Measurements from ENCODE around the gene EFEMP2. TPM values are rescaled to one million over a fixed set of nuclear protein-coding genes. Genes with fewer than 3 reads are reported as not detected.

EFEMP2 gene
- total RNA-seq, 6 experiments from 2014 or later: 5.1 to 13.9 (median 7.8) TPM

DNA sequence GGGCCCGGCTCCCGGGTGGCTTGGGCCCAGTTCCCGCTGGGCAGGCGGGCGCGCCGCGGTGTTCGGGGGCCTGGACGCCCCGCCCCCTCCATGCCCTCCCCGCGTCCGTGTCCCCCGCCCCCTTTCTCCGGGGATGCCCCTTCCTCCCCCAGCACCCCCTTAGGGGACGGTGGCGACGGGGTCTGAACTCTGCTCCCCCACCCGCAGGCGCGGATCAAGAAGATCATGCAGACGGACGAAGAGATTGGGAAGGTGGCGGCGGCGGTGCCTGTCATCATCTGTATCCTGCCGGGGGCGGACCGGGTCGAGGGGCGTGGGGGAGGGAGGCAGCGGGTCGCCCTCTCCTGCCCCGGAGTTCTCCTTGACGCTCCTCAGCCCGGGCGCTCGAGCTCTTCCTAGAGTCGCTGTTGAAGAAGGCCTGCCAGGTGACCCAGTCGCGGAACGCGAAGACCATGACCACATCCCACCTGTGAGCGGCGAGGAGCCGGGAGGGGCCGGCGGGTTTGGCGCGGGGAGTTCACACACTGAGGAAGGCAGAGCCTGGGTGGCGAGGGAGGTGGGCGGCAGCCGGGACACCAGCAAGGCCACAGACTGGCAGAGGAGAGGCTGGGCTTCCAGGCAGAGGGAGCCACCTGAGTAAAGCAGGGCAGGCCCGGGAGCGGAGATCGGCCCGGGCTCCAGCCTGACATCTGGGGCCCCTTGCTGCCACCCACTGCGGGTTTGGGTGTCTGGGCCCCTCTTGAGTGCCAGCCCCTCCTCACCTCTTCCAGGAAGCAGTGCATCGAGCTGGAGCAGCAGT is 47.2 kb upstream of the EFEMP2 start:
- Histone ChIP-seq H3K36me3 (peaks cover 0 to 11% (median 3%) of the 10 kb centered on the region in 4 donors), H3K27me3 (no peaks in the 10 kb centered on the region), H3K9me3 (no peaks in the 10 kb centered on the region), H3K27ac (peak overlapping the region; percentile 60 to 85 (median 78)), H3K4me3 (peak overlapping the region; percentile 97 to 98 (median 98)), H3K4me1 (peaks cover 0 to 21% (median 9%) of the 10 kb centered on the region in 4 donors)
- intact Hi-C loops (cut with DNase I): no loop called here
- peak; percentile 27 to 43 (median 41) for ATAC-seq
- WGBS (ENCODE audit: insufficient coverage, low coverage, low lambda C conversion rate, missing lambda C conversion rate): 5% methylated on average over 7 of the region's 60 CpGs
- peak; percentile 56 to 71 (median 60) for DNase-seq
- TF ChIP-seq, protein P1, sequence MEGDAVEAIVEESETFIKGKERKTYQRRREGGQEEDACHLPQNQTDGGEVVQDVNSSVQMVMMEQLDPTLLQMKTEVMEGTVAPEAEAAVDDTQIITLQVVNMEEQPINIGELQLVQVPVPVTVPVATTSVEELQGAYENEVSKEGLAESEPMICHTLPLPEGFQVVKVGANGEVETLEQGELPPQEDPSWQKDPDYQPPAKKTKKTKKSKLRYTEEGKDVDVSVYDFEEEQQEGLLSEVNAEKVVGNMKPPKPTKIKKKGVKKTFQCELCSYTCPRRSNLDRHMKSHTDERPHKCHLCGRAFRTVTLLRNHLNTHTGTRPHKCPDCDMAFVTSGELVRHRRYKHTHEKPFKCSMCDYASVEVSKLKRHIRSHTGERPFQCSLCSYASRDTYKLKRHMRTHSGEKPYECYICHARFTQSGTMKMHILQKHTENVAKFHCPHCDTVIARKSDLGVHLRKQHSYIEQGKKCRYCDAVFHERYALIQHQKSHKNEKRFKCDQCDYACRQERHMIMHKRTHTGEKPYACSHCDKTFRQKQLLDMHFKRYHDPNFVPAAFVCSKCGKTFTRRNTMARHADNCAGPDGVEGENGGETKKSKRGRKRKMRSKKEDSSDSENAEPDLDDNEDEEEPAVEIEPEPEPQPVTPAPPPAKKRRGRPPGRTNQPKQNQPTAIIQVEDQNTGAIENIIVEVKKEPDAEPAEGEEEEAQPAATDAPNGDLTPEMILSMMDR (IDR thresholded peaks at IDR 0.05): no peak
- TF ChIP-seq POLR2A (IDR thresholded peaks at IDR 0.05): no peak

GRCh38 chr11:65919141-65919572 is 46.6 kb upstream of the EFEMP2 start, which contains the start of gene DRAP1:
DRAP1 (plus strand) TSS chr11:65919426; CDS start chr11:65919502, 76 bp downstream.
- peaks cover 0 to 21% (median 9%) of the 10 kb centered on the region in 4 donors for H3K4me1 ChIP-seq

DNA sequence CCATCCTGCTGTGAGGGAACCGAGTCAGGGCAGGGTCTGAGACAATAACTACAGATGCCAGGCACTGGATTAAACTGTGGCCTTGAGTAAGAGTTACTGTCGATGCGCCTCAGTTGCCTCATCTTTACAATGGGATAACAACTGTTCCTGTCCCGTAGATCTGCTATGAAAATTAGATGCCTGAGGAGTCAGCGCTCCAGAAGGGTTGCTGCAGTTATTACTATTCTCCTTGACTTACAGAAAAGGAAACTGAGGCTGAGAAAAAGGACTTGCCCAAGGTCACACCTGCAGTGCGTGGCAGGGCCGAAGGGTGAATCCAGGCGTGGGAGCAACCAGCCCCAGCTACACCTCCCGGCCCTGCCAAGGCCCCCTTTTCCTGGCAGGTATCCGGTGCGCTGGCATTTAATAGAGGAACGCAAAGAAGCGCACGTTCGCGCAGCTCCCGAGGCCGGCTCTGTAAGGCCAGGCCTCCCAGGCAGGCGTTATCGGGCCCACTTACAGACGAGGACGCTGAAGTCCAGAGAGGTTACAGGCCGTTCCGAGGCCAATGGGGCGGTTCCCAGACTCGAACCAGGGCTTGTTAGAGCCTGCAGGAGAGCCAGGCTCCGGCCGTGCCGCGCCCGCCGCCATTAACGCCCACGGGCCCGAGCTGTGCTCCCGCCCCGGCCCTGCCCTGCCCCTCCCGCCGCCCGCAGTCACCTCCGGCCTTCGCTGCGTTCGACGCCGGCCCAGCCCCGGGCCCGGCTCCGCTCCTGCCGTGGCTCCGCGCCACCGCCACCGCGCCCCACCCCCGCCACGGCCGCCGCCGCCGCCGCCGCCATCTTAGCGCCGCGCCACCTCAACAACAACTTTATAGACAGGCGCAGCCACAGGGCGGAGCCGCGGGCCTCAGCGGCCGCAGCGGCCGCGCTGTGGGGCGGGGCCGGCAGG is 45.9 kb upstream of the EFEMP2 start, which contains the start of gene C11orf68:
Gene C11orf68, minus strand, starts transcription at position 852 of the 930 bp plus-strand sequence. Its CDS starts 31 bp downstream, at position 821.
- Histone ChIP-seq H3K27ac (peak within 1 kb of the TSS; percentile 84 to 90 (median 85)), H3K9me3 (no peaks in the 10 kb centered on the region), H3K4me1 (peaks cover 0 to 21% (median 9%) of the 10 kb centered on the region in 4 donors), H3K4me3 (peak within 1 kb of the TSS; percentile 98), H3K27me3 (no peaks in the 10 kb centered on the region), H3K36me3 (peaks cover 0 to 11% (median 3%) of the 10 kb centered on the region in 4 donors)
- intact Hi-C loops (cut with DNase I): no loop called here
- WGBS (ENCODE audit: insufficient coverage, low coverage, low lambda C conversion rate, missing lambda C conversion rate): 41% methylated on average over 5 of the region's 77 CpGs
- ATAC-seq: no peak
- TF ChIP-seq, protein P1 (IDR thresholded peaks at IDR 0.05): peak in 1 of 4 donors; percentile 4
- peak; percentile 70 for TF ChIP-seq POLR2A (IDR thresholded peaks at IDR 0.05)
- no peak for DNase-seq

More at GRCh38 chr11:65919141-65919572, 46.6 kb upstream of the EFEMP2 start, which contains the start of gene DRAP1:
- H3K9me3 ChIP-seq: no peaks in the 10 kb centered on the region
- peak; percentile 90 to 97 (median 94) for ATAC-seq
- intact Hi-C loops (cut with DNase I): no loop called here
- H3K36me3 ChIP-seq: peaks cover 0 to 11% (median 3%) of the 10 kb centered on the region in 4 donors
- peak; percentile 100 for DNase-seq
- peak within 1 kb of the TSS; percentile 84 to 90 (median 85) for H3K27ac ChIP-seq
- 0% methylated on average over 1 of the region's 59 CpGs for WGBS (ENCODE audit: insufficient coverage, low coverage, low lambda C conversion rate, missing lambda C conversion rate)
- peak; percentile 54 for TF ChIP-seq POLR2A (IDR thresholded peaks at IDR 0.05)
- TF ChIP-seq, protein P1 (IDR thresholded peaks at IDR 0.05): peak in 1 of 4 donors; percentile 2
- H3K4me3 ChIP-seq: peak within 1 kb of the TSS; percentile 98
- no peaks in the 10 kb centered on the region for H3K27me3 ChIP-seq
